ENCODE measurements around the gene NINL.

NINL gene

DNA sequence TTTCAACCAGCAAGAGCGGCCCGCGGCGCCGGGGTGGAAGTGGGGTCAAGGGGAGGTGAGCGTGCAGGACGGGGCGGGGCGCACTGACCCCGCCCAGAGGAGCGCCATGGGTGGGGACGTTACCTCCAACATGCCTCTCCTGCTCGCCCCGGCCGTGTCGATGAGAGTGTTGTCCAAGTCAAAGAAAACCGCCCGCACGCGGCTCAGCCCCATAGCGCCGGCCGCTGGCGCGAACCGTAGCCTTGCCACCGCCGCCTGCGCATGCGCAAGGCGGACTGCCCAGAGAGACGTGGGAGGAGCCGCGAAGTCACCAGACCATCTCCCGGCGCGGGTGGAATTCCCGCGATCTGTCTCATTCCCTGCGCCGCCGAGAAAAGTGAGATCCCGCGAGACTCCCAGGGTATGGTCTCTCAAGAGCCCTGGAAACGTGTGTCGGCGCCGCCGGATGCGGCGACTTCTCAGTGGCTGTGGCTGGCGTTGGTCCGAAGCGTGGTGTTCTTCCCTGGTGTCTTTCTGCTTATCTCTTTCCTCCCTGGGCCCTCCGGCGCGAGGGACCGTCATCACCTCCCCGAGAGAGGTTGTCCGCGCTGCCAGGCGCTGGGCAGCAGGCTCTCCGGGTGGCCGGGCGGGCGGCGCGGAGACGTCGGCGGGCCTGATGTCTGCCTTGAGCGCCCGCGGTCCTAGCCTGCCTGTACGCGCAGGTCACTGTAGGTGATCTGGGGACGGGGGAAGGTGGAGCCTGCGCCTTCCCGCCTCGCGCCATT is 38.6 kb upstream of the NINL start, which contains the start of gene NANP:
Gene NANP, minus strand, starts transcription at position 279 of the 764 bp plus-strand sequence. Its CDS starts 66 bp downstream, at position 213.
- Histone ChIP-seq H3K36me3 (ENCODE audit: insufficient read depth, low read length) (peaks cover 16% of the 10 kb centered on the region), H3K27me3 (ENCODE audit: insufficient read depth, low read length) (no peaks in the 10 kb centered on the region), H3K27ac (ENCODE audit: low read depth, low read length, poor library complexity, severe bottlenecking) (peak within 1 kb of the TSS; percentile 75), H4K20me1 (ENCODE audit: insufficient read depth, low read length) (no peaks in the 10 kb centered on the region), H3K79me2 (ENCODE audit: insufficient read depth, low read length) (peaks cover 23% of the 10 kb centered on the region), H3F3A (ENCODE audit: insufficient read depth, low read length) (no peaks in the 10 kb centered on the region), H3K9me2 (ENCODE audit: low read depth, low read length) (no peaks in the 10 kb centered on the region), H2AFZ (ENCODE audit: low read length) (0 out of 2 replicates have a peak within 1 kb of the TSS, but pooled peaks have one; percentile 11), H3K4me3 (ENCODE audit: low read depth, low read length, poor library complexity, severe bottlenecking) (peak within 1 kb of the TSS; percentile 84), H3K9ac (ENCODE audit: low read length) (peak within 1 kb of the TSS; percentile 86), H3K4me1 (ENCODE audit: insufficient read depth, low read length, severe bottlenecking) (peaks cover 45% of the 10 kb centered on the region), H3K4me2 (ENCODE audit: low read length) (peak within 1 kb of the TSS; percentile 96), H3K9me3 (ENCODE audit: low read length) (no peaks in the 10 kb centered on the region; the same call in 1 of the 2 replicates)
- TF ChIP-seq EZH2 (IDR thresholded peaks at IDR 0.05; ENCODE audit: borderline replicate concordance, low read length) = no peak
- TF ChIP-seq, protein P1, sequence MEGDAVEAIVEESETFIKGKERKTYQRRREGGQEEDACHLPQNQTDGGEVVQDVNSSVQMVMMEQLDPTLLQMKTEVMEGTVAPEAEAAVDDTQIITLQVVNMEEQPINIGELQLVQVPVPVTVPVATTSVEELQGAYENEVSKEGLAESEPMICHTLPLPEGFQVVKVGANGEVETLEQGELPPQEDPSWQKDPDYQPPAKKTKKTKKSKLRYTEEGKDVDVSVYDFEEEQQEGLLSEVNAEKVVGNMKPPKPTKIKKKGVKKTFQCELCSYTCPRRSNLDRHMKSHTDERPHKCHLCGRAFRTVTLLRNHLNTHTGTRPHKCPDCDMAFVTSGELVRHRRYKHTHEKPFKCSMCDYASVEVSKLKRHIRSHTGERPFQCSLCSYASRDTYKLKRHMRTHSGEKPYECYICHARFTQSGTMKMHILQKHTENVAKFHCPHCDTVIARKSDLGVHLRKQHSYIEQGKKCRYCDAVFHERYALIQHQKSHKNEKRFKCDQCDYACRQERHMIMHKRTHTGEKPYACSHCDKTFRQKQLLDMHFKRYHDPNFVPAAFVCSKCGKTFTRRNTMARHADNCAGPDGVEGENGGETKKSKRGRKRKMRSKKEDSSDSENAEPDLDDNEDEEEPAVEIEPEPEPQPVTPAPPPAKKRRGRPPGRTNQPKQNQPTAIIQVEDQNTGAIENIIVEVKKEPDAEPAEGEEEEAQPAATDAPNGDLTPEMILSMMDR (IDR thresholded peaks at IDR 0.05; ENCODE audit: low read length) = no peak

DNA sequence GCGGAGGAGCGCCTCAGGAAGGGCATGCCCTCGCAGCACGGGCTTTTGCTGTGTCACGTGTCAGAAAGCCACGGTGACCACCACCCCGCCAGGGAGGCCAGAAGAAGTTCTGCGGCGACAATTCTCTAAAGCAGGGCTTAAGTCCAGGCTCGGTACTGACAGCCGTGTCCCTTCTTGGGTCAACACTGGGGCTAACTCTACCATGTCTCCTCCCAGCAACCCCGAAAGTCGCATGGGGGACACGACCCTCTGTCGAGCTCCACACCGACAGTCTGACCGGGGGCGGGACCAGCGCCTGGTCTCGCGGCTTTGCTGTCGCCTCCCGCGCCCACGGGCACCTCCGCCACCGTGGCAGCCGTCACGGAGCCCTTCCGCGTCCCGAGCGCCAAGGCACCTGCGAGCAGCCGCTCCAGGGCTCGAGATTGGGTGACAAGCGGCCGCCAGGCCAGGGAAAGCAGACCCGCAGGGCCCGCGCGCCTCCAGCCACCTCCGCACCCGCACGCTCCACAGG is 37.9 kb upstream of the NINL start:
- Histone ChIP-seq H3K27me3 (ENCODE audit: insufficient read depth, low read length) (no peaks in the 10 kb centered on the region), H3K4me1 (ENCODE audit: insufficient read depth, low read length, severe bottlenecking) (peaks cover 45% of the 10 kb centered on the region), H3K9ac (ENCODE audit: low read length) (peak overlapping the region; percentile 86), H3K27ac (ENCODE audit: low read depth, low read length, poor library complexity, severe bottlenecking) (peak overlapping the region; percentile 75), H4K20me1 (ENCODE audit: insufficient read depth, low read length) (no peaks in the 10 kb centered on the region), H3K36me3 (ENCODE audit: insufficient read depth, low read length) (peaks cover 11% of the 10 kb centered on the region), H3K79me2 (ENCODE audit: insufficient read depth, low read length) (peaks cover 23% of the 10 kb centered on the region), H3K9me2 (ENCODE audit: low read depth, low read length) (no peaks in the 10 kb centered on the region), H3K4me3 (ENCODE audit: low read depth, low read length, poor library complexity, severe bottlenecking) (peak overlapping the region; percentile 84), H3K9me3 (ENCODE audit: low read length) (no peaks in the 10 kb centered on the region; the same call in 1 of the 2 replicates), H3K4me2 (ENCODE audit: low read length) (peak overlapping the region; percentile 96), H3F3A (ENCODE audit: insufficient read depth, low read length) (no peaks in the 10 kb centered on the region), H2AFZ (ENCODE audit: low read length) (0 out of 2 replicates have a peak overlapping the region, but pooled peaks have one; percentile 11)
- TF ChIP-seq, protein P1 (IDR thresholded peaks at IDR 0.05; ENCODE audit: low read length) = no peak
- TF ChIP-seq EZH2 (IDR thresholded peaks at IDR 0.05; ENCODE audit: borderline replicate concordance, low read length) = no peak

DNA sequence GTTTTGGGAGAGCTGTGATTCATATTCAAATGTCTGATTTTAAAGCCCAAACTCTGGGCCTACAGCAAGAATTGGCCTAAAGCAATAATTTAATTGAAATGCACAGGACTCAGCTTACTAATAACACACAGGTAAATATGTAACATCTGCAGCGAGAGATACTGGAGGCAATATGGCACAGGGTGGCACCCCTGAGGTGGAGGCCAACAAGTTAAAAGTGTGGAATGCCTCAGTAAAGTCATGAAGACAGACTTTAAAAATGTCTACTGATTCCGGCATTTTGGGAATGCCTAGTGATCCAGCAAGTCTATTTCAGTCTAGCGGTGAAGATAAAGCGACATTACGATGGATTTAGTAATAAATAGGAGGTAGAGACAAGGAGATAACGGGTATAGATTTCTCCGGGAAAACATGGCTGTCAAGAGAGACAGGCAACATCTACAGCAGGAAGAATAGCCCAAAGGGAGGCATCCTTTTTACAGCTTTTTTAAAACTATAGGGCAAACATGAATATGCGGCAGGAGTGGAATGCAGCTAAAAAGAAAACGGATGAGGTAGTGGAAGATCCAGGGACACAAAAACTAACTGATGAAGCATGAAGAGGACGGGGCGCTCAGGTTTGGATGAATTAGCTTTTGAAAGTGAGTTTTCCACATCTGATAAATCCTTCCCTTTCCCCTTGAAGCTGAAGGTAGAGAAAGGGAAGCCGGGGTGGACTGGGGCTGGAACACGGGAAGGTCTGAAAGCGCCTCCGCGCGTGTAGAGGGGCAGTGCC is 37.3 kb upstream of the NINL start:
- peak overlapping the region; percentile 86 for H3K9ac ChIP-seq (ENCODE audit: low read length)
- peak overlapping the region; percentile 96 for H3K4me2 ChIP-seq (ENCODE audit: low read length)
- peaks cover 5% of the 10 kb centered on the region; the same call in 1 of the 2 replicates for H3K36me3 ChIP-seq (ENCODE audit: insufficient read depth, low read length)
- peaks cover 45% of the 10 kb centered on the region for H3K4me1 ChIP-seq (ENCODE audit: insufficient read depth, low read length, severe bottlenecking)
- no peak for TF ChIP-seq EZH2 (IDR thresholded peaks at IDR 0.05; ENCODE audit: borderline replicate concordance, low read length)
- TF ChIP-seq, protein P1 (IDR thresholded peaks at IDR 0.05; ENCODE audit: low read length) = no peak; the same call in 1 of the 2 replicates
- H2AFZ ChIP-seq (ENCODE audit: low read length) = no peak overlapping the region
- H3K79me2 ChIP-seq (ENCODE audit: insufficient read depth, low read length) = peaks cover 23% of the 10 kb centered on the region
- H3K27me3 ChIP-seq (ENCODE audit: insufficient read depth, low read length) = no peaks in the 10 kb centered on the region
- peak overlapping the region; percentile 75 for H3K27ac ChIP-seq (ENCODE audit: low read depth, low read length, poor library complexity, severe bottlenecking)
- H3K9me3 ChIP-seq (ENCODE audit: low read length) = no peaks in the 10 kb centered on the region
- no peaks in the 10 kb centered on the region for H4K20me1 ChIP-seq (ENCODE audit: insufficient read depth, low read length)
- no peaks in the 10 kb centered on the region for H3K9me2 ChIP-seq (ENCODE audit: low read depth, low read length)
- H3K4me3 ChIP-seq (ENCODE audit: low read depth, low read length, poor library complexity, severe bottlenecking) = peak overlapping the region; percentile 84
- no peaks in the 10 kb centered on the region for H3F3A ChIP-seq (ENCODE audit: insufficient read depth, low read length)

Measured in OCI-LY1 (cell line).